ENCODE data around the gene RFTN2.

The RFTN2 gene

GRCh38 chr2:197543206-197543605 is 132.2 kb downstream of the RFTN2 start:
- DNase-seq = no peak

DNA sequence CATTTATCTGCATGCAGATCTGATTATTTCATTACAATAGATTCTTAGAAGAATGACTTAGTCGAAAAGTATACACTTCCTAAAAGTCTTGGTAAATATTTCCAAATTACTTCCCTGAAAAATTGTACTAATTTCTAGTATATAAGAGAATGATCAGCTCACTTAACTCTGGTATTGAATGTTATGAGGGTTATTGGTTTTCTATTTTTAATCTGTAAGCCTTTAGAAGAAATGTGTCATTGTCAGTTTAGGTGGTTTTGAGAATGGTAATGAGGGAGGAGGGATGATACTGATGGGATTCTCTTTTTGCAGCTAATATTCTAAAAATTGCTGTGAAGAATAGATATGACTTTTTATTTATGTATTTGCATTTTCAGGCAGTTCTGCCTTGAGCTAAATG is 135.7 kb downstream of the RFTN2 start:
- no peak for DNase-seq

- DNase-seq = no peak
These were observed 137.0 kb downstream of the RFTN2 start for GRCh38 chr2:197538412-197538811.
